Left ventricle myocardium inferior (tissue), 1 donor: ENCODE data around the gene USP27X. TPM values are rescaled to one million over a fixed set of nuclear protein-coding genes. Genes with fewer than 3 reads are reported as not detected.

Experiments
- DNase-seq: peaks from one replicate; pipeline ENCODE4 v3.0.0-alpha.2; 2020
- H3K27ac ChIP-seq: fragments of 200-600 bp; replicated peaks from 2 replicates; pipeline ENCODE4 v1.8.0; 2021
- H3K27me3 ChIP-seq: fragments of 200-600 bp; 2 replicates; pipeline ENCODE4 v1.8.0; 2021; ENCODE audit warnings: low read depth
- H3K36me3 ChIP-seq: fragments of 200-600 bp; 2 replicates; pipeline ENCODE4 v1.8.0; 2021
- H3K4me1 ChIP-seq: fragments of 200-600 bp; 2 replicates; pipeline ENCODE4 v1.8.0; 2021
- H3K4me3 ChIP-seq: fragments of 200-600 bp; 2 replicates; pipeline ENCODE4 v1.8.0; 2021; ENCODE audit warnings: mild to moderate bottlenecking, moderate library complexity
- H3K9me3 ChIP-seq: fragments of 200-600 bp; replicated peaks from 2 replicates; pipeline ENCODE4 v1.8.0; 2021
- CTCF ChIP-seq: fragments of 200-600 bp; IDR thresholded peaks from 2 replicates; pipeline ENCODE4 v1.8.0; 2021; ENCODE audit warnings: antibody characterized with exemption, mild to moderate bottlenecking, borderline replicate concordance
- intact Hi-C: fragments of 100-400 bp; cut with micrococcal nuclease; formaldehyde crosslinking; loops from one replicate; pipeline ENCODE4 v1.11.0; 2022
- total RNA-seq: library from RNA; stranded (reverse); fragmentation: NEBNext Ultra II Directional; extraction: Animal tissue kit (Norgen Biotek cat#: 25700); gene quantifications from one replicate; pipeline ENCODE4 v1.2.1, GENCODE V29; 2021
- donor health status: DM: no; HTN: yes; CAD: no; lungs with severe emphysema.

The USP27X gene
- total RNA-seq, 1 donor from 2014 or later, result 1.8 TPM

- Histone ChIP-seq H3K4me1 (no peaks in the 10 kb centered on the region), H3K36me3 (no peaks in the 10 kb centered on the region), H3K9me3 (no peaks in the 10 kb centered on the region), H3K27ac (no peak overlapping the region), H3K4me3 (no peak overlapping the region), H3K27me3 (no peaks in the 10 kb centered on the region)
- no peak for TF ChIP-seq CTCF
- DNase-seq, result no peak
- intact Hi-C loops, result no loop called here
These were observed 33.4 kb upstream of the USP27X start for GRCh38 chrX:49845701-49846403.

- DNase-seq, result no peak
- Histone ChIP-seq H3K36me3 (no peaks in the 10 kb centered on the region), H3K9me3 (no peaks in the 10 kb centered on the region), H3K27ac (no peak overlapping the region), H3K27me3 (no peaks in the 10 kb centered on the region), H3K4me3 (no peak overlapping the region), H3K4me1 (no peaks in the 10 kb centered on the region)
- intact Hi-C loops, result no loop called here
- no peak for TF ChIP-seq CTCF
These were observed 32.8 kb upstream of the USP27X start for GRCh38 chrX:49846522-49846921.

GRCh38 chrX:49848275-49848674, 31.0 kb upstream of the USP27X start:
- TF ChIP-seq CTCF, result no peak
- no peak overlapping the region for H3K27ac ChIP-seq
- no peaks in the 10 kb centered on the region for H3K4me1 ChIP-seq
- no peaks in the 10 kb centered on the region for H3K36me3 ChIP-seq
- DNase-seq, result no peak
- no peak overlapping the region for H3K4me3 ChIP-seq
- intact Hi-C loops, result no loop called here
- H3K27me3 ChIP-seq, result no peaks in the 10 kb centered on the region
- H3K9me3 ChIP-seq, result no peaks in the 10 kb centered on the region

GRCh38 chrX:49850028-49850427, 29.3 kb upstream of the USP27X start:
- no peaks in the 10 kb centered on the region for H3K9me3 ChIP-seq
- no peak for TF ChIP-seq CTCF
- H3K4me1 ChIP-seq, result no peaks in the 10 kb centered on the region
- no peak for DNase-seq
- no peaks in the 10 kb centered on the region for H3K27me3 ChIP-seq
- H3K36me3 ChIP-seq, result no peaks in the 10 kb centered on the region
- no peak overlapping the region for H3K27ac ChIP-seq
- intact Hi-C loops, result no loop called here
- no peak overlapping the region for H3K4me3 ChIP-seq

- intact Hi-C loops, result no loop called here
- no peaks in the 10 kb centered on the region for H3K4me1 ChIP-seq
- DNase-seq, result no peak
- H3K27me3 ChIP-seq, result no peaks in the 10 kb centered on the region
- H3K36me3 ChIP-seq, result no peaks in the 10 kb centered on the region
- no peak for TF ChIP-seq CTCF
- H3K27ac ChIP-seq, result no peak overlapping the region
- no peak overlapping the region for H3K4me3 ChIP-seq
- H3K9me3 ChIP-seq, result no peaks in the 10 kb centered on the region
These were observed 25.6 kb upstream of the USP27X start for GRCh38 chrX:49853661-49854060.

GRCh38 chrX:49856819-49857218, 22.5 kb upstream of the USP27X start:
- no peak for TF ChIP-seq CTCF
- intact Hi-C loops, result no loop called here
- no peak for DNase-seq

More at GRCh38 chrX:49856819-49857218, 22.5 kb upstream of the USP27X start:
- H3K27me3 ChIP-seq, result no peaks in the 10 kb centered on the region
- no peak overlapping the region for H3K27ac ChIP-seq
- no peaks in the 10 kb centered on the region for H3K9me3 ChIP-seq
- H3K4me1 ChIP-seq, result no peaks in the 10 kb centered on the region
- H3K36me3 ChIP-seq, result no peaks in the 10 kb centered on the region
- H3K4me3 ChIP-seq, result no peak overlapping the region
